ENCODE data around the gene PFKFB3.

- TF ChIP-seq FOXM1 (IDR thresholded peaks at IDR 0.05; ENCODE audit: borderline replicate concordance, low read depth) (no peak), EP300 (IDR thresholded peaks at IDR 0.05; ENCODE audit: borderline replicate concordance) (no peak), MAX (IDR thresholded peaks at IDR 0.05) (no peak), TAF1 (IDR thresholded peaks at IDR 0.05; ENCODE audit: low read depth) (no peak), REST (IDR thresholded peaks at IDR 0.05; ENCODE audit: low read depth) (no peak), USF1 (IDR thresholded peaks at IDR 0.05) (no peak), CEBPB (IDR thresholded peaks at IDR 0.05) (no peak), RAD21 (IDR thresholded peaks at IDR 0.05; ENCODE audit: low read depth) (no peak), YY1 (IDR thresholded peaks at IDR 0.05; ENCODE audit: low read depth) (no peak), NFIC (IDR thresholded peaks at IDR 0.05) (no peak), EGR1 (IDR thresholded peaks at IDR 0.05) (no peak), TEAD4 (IDR thresholded peaks at IDR 0.05) (no peak)
These were observed 20.2 kb upstream of the PFKFB3 start for GRCh38 chr10:6182454-6183098.
